Panc1 (cell line): ENCODE results near the gene CYS1.

Source experiments
- CTCF ChIP-seq: fragments of 450-650 bp; IDR thresholded peaks from 2 replicates; pipeline ENCODE4 v1.5.1; 2017; ENCODE audit warnings: mild to moderate bottlenecking
- POLR2AphosphoS5 ChIP-seq: IDR thresholded peaks from 2 replicates; pipeline ENCODE4 v1.6.1; 2012; ENCODE audit warnings: mild to moderate bottlenecking, low read depth, low read length, moderate library complexity
- REST ChIP-seq, 2 experiments: IDR thresholded peaks; 2 replicates each; pipeline ENCODE4 v1.6.1; 2011 to 2012; ENCODE audit warnings: low read depth in 2 of 2, control low read depth in 1 of 2, low read length in 1 of 2, mild to moderate bottlenecking in 1 of 2, moderate library complexity in 1 of 2; ENCODE audit not compliant: insufficient read depth in 1 of 2

GRCh38 chr2:10058251-10059015 lies 21.8 kb downstream of the CYS1 start:
- TF ChIP-seq CTCF = no peak
- no peak for TF ChIP-seq REST (IDR thresholded peaks at IDR 0.05; ENCODE audit: insufficient read depth in 1 of 2, low read depth in 2 of 2, low read length in 1 of 2)
- TF ChIP-seq POLR2AphosphoS5 = no peak
